ENCODE measurements around the gene ENO3.

ENO3 gene

GRCh38 chr17:4938069-4938491, 12.8 kb upstream of the ENO3 start:
- DNase-seq: no peak

DNA sequence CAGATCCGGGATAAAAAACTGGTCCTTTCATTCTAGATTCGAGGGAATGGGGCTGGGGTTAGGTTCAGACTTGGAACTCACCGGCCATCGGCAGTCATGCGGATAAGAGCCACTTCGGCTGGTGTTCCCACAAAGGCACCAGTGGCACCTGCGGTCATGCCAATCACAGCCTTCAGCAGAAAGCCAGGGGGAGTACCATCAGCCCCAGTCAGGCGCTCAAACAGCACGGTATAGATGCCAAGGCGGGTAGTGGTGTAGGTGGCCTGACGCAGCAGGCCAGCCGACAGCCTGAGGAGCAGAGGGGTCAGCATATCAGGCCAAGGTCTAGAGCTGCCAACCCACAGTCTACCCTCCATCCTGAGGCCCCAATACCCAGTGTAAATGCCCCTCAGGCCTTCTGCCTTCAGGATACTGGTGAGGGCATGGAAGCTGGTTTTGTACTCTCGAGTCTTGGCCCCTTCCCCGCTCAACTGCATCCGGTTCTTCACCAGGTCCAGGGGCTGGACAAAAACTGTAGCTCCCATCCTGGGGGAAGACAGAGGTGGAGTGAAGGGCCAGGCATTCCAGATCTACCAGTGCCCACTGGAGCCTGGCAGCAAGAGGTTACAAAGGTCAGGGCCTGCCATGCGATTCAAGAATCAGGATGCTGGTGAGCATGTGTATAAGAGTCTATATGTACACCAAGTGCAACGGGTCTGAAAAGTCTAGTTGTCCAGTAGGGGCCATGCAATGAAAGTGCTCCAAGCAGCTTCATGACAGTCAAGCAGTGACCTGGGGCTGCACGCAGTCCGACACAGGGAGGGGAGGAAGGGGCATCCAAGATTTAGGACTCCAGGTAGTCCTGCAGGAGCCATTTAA, 12.0 kb upstream of the ENO3 start:
- DNase-seq: no peak

GRCh38 chr17:4939546-4939795, 11.4 kb upstream of the ENO3 start:
- no peak for DNase-seq

GRCh38 chr17:4939796-4940554, 10.9 kb upstream of the ENO3 start, which contains the start of the genes RNF167 and SLC25A11:
Gene RNF167 (plus strand): TSS chr17:4940268. CDS start chr17:4940910, 642 bp downstream.
Gene SLC25A11 (minus strand): TSS chr17:4940046. CDS start chr17:4939910, 136 bp downstream.
- peak; percentile 100 for DNase-seq

DNA sequence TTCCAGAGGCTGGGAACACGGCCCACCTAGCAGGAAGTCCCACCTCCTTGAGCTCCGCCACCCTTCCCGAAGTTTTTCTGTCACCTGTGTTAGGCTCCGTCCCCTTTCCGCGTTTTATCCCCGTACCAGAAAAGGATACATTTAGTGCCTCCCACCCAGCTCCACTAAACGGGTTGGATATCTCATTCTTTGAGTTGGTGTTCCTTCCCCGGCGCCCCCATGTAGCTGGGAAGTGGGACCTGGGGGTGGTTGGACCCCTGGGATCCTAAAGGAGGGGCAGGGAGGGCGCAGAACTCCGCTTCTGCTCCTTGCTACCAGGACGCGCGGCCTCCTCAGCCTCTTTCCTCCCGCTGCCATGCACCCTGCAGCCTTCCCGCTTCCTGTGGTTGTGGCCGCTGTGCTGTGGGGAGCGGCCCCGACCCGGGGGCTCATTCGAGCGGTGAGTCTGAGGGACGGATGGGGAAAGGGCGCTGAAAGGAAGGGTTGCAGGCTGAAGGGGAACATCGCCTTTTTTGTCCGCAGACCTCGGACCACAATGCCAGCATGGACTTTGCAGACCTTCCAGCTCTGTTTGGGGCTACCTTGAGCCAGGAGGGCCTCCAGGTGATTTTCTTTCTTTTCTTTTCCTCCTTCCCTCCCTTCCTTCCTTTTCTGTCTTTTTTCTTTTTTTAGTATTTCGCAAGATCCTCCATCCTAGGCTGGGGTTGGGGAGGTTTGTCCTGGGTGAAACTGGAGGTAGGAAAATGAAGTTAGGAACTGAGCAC, 10.2 kb upstream of the ENO3 start:
- no peak for DNase-seq

DNA sequence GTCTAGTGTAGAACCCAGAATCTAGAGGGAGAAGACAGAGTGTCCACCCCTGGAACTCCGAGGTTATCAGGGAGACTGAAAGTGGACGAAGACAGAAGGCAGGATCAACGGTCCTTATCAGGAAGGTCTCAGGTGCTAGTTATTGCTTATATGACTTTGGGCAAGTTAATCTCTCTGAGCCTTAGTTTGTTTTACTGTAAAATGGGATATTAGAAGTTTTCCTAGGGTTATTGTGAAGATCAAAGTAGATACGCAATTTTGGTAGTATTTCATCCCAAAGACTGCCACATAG, 9.7 kb upstream of the ENO3 start:
- DNase-seq: no peak

DNA sequence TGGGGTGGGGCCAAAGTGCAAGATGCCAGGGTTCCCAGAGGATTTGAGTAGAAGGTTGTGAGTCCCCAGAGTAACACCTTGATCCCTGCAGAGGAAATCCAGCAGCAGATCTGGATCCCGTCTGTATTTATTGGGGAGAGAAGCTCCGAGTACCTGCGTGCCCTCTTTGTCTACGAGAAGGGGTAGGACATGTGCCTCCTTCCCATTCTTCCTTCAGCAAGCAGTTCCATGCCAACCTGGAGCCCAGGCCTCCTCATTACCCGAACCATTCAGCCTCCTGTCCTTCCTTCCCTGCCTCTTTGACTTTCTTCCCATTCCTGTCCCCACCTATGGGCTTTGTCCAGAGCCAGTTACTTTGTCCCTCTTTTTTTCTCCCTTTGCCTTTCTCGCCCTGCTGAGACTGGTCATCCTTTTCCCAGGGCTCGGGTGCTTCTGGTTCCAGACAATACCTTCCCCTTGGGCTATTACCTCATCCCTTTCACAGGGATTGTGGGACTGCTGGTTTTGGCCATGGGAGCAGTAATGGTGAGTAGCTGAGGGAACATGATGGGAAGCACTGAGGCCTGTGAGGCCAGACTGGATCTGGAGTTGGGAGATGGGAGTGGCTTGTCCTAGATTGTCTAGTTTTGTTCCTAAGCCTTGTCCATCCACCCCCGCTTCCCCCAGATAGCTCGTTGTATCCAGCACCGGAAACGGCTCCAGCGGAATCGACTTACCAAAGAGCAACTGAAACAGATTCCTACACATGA, 8.0 kb upstream of the ENO3 start:
- DNase-seq: no peak

- DNase-seq: no peak
Observed at GRCh38 chr17:4944163-4944553, 6.8 kb upstream of the ENO3 start.

- no peak for DNase-seq
Observed at GRCh38 chr17:4944554-4945175, 6.3 kb upstream of the ENO3 start.

DNA sequence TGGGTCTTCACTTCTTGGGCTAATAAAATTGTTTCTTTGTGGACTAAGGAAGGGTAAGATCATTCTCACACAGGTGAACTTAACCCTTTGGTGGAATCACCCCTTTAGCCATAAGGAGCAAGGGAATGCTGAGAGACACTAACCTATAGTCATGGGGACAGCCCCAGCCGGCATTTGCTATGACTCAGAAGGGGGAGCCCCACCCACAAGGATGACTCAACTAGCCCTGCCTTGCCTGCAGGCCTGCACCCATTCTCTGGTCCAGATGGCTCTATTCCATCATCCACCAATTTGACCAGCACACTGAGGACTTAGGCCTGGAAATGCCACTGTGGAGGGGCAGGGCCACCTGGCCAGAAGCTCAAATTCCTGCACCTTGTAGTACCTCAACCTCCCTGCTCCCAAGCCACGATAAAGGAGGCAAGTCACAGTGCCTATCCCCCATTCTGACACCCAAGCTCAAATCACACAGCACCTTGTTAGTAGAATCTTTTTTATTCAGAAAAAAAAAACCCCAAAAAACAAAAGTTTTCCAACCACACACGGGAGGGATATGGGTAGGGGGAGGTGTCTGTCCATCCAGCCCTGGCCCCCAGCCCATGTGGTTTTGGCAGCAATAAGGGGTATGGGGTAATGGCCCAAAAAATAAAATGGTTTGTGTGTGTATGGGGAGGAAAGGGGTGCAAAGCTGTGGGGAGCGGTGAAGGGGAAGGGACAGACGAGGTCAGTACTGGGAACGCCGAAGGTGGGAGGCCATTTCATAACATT, 5.6 kb upstream of the ENO3 start:
- peak; percentile 88 for DNase-seq

DNA sequence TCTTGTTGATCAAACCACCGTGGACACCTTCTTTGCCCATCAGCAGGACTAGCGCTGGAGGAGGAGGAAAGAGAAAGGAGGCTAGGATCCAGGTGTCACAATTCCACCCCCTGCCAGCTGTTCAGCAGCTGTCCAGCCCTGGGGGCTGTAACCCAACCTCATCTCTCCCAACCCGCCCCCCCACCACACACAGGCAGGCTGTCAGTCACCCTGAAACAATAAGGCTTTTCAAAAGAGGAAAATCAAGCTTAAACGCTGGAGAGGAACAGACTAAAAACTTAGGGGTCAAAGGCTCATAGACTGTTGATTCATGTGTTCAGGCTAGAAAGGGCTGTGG, 5.0 kb upstream of the ENO3 start:
- DNase-seq: no peak

GRCh38 chr17:4946312-4946976, 4.5 kb upstream of the ENO3 start:
- no peak for DNase-seq

DNA sequence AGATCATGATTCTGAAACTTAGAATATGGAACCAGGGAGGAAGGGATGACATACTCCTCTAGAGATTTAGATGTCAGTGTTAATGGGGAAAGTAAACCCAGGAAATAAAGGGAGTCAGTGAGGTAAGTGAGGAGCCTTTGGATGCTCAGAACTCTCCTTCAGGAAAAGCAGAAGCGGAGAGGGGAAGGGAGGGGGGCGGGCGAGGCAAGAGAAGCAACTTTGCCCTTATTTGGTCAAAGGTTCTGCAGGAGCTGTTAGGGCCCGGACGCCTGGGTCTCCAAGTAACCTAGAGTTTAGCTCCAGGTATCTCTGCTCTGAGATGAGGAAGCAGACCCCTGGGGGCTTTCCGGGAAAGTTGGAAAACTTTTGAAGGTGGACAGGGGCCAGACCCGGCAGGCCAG, 3.9 kb upstream of the ENO3 start:
- DNase-seq: no peak

DNA sequence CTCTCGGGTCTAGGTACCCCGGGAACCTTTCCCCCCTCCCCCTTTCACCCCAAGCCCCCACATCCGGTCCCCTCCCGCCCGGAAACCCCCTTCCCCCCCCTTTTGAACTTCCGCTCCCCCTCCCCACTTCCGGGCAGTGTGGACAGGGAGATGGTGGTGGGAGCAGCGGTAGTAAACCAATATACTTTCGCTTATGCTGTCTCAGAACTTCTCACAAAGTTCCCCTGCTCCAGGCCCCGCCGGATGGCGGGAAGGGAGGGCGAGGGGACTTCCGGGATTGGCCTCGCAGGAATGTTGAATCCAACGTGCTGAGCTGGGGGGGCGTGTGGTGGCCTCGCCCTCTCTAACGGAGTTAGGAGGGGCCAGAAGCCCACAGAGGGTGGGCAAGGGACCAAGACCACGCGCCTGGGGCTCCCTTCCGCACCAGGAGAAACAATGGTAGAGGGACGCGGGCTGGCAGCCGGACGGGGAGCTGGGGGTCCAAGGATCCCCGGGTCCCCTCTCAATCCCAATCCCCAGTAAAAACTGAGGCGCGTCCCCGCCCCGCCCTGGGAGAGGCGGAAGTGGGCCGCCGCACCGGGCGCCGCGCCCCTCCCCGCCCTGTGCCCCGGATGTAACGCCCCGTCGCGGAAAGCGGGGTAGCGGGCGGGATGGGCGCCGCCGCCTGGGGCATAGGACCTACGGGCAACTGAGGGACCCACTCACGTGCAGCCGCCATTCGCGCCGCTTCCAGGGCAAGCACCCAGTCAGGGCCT, 3.3 kb upstream of the ENO3 start:
- peak; percentile 62 for DNase-seq

GRCh38 chr17:4948166-4948930, 2.6 kb upstream of the ENO3 start, which contains the start of gene PFN1:
Gene PFN1 (minus strand): TSS chr17:4948530. CDS start chr17:4948394, 136 bp downstream.
- DNase-seq: peak; percentile 96

GRCh38 chr17:4948931-4949320, 2.0 kb upstream of the ENO3 start:
- DNase-seq: peak; percentile 93

- DNase-seq: peak; percentile 72
Observed at GRCh38 chr17:4949321-4950074, 1.4 kb upstream of the ENO3 start.

DNA sequence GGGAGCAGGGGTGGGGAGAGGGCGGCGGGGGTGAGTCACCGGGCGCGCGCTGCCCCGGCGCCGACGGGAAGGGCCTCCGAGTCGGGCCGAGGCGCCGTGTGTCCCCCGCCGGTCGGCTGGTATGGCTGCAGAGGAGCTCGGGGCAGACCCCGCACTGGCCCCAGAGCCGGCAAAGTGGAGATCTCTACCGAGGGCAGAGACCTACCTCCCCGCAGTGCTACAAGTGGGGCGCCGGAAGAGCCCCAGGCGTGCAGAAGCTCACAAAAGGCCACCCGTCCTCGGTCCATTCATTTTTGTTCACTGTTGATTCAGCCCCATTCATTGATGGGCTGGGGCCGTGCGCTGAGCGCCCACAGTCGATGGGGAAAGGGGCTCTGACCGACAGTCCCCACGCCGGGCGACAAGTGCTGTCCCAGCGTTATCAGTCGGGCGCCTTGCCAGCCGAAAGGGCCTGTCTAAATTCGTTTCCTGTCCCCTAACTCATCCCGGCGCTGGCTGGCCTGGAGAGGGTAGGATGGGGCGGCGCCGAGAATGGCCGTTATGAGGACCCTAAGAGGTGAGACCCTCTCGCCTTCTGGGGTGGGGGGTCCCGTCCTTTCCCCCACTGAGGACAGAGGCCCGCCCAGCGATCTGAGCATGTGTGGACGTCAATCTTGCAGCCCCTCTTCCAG, 709 bp upstream of the ENO3 start:
- no peak for DNase-seq
